Stimulated activated CD8-positive, alpha-beta memory T cell treated with anti-CD3 and anti-CD28 coated beads, Interleukin-15, amount 100 ng/mL, for 4 hours (primary cell): Measurements from ENCODE around the gene CMYA5.
"Not testable (repeated sequence)": the region's sequence is repeated elsewhere in the genome, so short reads cannot be mapped to it uniquely, and the experiment has no call there.

ENCODE experiments used
- DNase-seq, 2 donors: peaks; one replicate each; pipeline ENCODE4 v3.0.0-alpha.2; 2020; ENCODE audit warnings: low read depth in 2 of 2

CMYA5 gene

GRCh38 chr5:79689541-79690466, at the start of gene CMYA5:
CMYA5 (plus strand) TSS chr5:79689836; CDS start chr5:79689908, 72 bp downstream.
- DNase-seq, result no peak

- no peak for DNase-seq
These were observed 49.0 kb upstream of the CMYA5 start for GRCh38 chr5:79640571-79641055.

GRCh38 chr5:79641414-79641813, 48.2 kb upstream of the CMYA5 start:
- no peak for DNase-seq

- no peak for DNase-seq
These were observed 47.4 kb upstream of the CMYA5 start for GRCh38 chr5:79642210-79642609.

- no peak for DNase-seq
These were observed 35.8 kb upstream of the CMYA5 start for GRCh38 chr5:79653843-79654242.

GRCh38 chr5:79663212-79663611, 26.4 kb upstream of the CMYA5 start:
- DNase-seq, result no peak

GRCh38 chr5:79666758-79667157, 22.9 kb upstream of the CMYA5 start:
- no peak for DNase-seq

- DNase-seq, result no peak
These were observed 17.2 kb upstream of the CMYA5 start for GRCh38 chr5:79672392-79672791.

GRCh38 chr5:79676354-79676753, 13.3 kb upstream of the CMYA5 start:
- DNase-seq, result not testable (repeated sequence)

- DNase-seq, result not testable (repeated sequence)
These were observed 7.5 kb upstream of the CMYA5 start for GRCh38 chr5:79682102-79682501.

- DNase-seq, result no peak
These were observed 4.9 kb upstream of the CMYA5 start for GRCh38 chr5:79684782-79685181.

GRCh38 chr5:79685627-79686026, 4.0 kb upstream of the CMYA5 start:
- DNase-seq, result no peak

- no peak for DNase-seq
These were observed 2.8 kb upstream of the CMYA5 start for GRCh38 chr5:79686799-79687198.

- no peak for DNase-seq
These were observed 1.7 kb upstream of the CMYA5 start for GRCh38 chr5:79687889-79688288.

GRCh38 chr5:79691007-79691406, 1.4 kb downstream of the CMYA5 start:
- no peak for DNase-seq

- no peak for DNase-seq
These were observed 3.0 kb downstream of the CMYA5 start for GRCh38 chr5:79692596-79692995.

GRCh38 chr5:79694183-79694582, 4.5 kb downstream of the CMYA5 start:
- DNase-seq, result no peak

GRCh38 chr5:79694652-79695051, 5.0 kb downstream of the CMYA5 start:
- DNase-seq, result no peak

- DNase-seq, result no peak
These were observed 5.9 kb downstream of the CMYA5 start for GRCh38 chr5:79695526-79695925.

- no peak for DNase-seq
These were observed 7.9 kb downstream of the CMYA5 start for GRCh38 chr5:79697222-79698170.

GRCh38 chr5:79699763-79700400, 10.2 kb downstream of the CMYA5 start:
- DNase-seq, result no peak
